Natural killer cell treated with Interleukin-12 subunit alpha and Interleukin-12 subunit beta and Interleukin-15 and Interleukin-18, amount 100 ng/mL, for 72 hours (primary cell): ENCODE measurements around the gene TAF4. TPM values are rescaled to one million over a fixed set of nuclear protein-coding genes. Genes with fewer than 3 reads are reported as not detected.
A peak's percentile ranks its signal among the peaks of the same experiment; 100 is the strongest.
"Not testable (repeated sequence)": the region's sequence is repeated elsewhere in the genome, so short reads cannot be mapped to it uniquely, and the experiment has no call there.

ENCODE experiments used
- ATAC-seq, 2 donors: fragments of 150-1000 bp; cut with Tn5 transposase in 1 of 2; sonication (Bioruptor Pico), chemical (Tn5 transposase) in 1 of 2; 2 replicates each; pipeline ENCODE4 v1.10.0; 2021
- DNase-seq: peaks from one replicate; pipeline ENCODE4 v3.0.0; 2022; ENCODE audit warnings: low spot score
- H3K27ac Mint-ChIP-seq, 2 donors: 1 replicate in 1 of 2; 2 replicates in 1 of 2; pipeline ENCODE4 v1.8.0; 2022; ENCODE audit warnings: mixed read lengths in 2 of 2, mild to moderate bottlenecking in 1 of 2, moderate library complexity in 1 of 2
- H3K27me3 Mint-ChIP-seq, 2 donors: 1 replicate in 1 of 2; 2 replicates in 1 of 2; pipeline ENCODE4 v1.8.0; 2022; ENCODE audit warnings: mixed read lengths in 2 of 2
- H3K36me3 Mint-ChIP-seq: one replicate; pipeline ENCODE4 v1.8.0; 2022; ENCODE audit warnings: mixed read lengths
- H3K4me1 Mint-ChIP-seq, 2 donors: 1 replicate in 1 of 2; 2 replicates in 1 of 2; pipeline ENCODE4 v1.8.0; 2022; ENCODE audit warnings: low read depth in 2 of 2, mixed read lengths in 2 of 2, mild to moderate bottlenecking in 1 of 2
- H3K4me3 Mint-ChIP-seq: one replicate; pipeline ENCODE4 v1.8.0; 2022; ENCODE audit warnings: mixed read lengths
- H3K9me3 Mint-ChIP-seq: 2 replicates; pipeline ENCODE4 v1.8.0; 2022; ENCODE audit warnings: mixed read lengths
- total RNA-seq, 2 donors: library from RNA; stranded (reverse); gene quantifications; one replicate each; pipeline ENCODE4 v1.2.3, GENCODE V29; 2022

The TAF4 gene
- total RNA-seq, 2 donors from 2014 or later: 22.2 to 53.6 TPM

DNA sequence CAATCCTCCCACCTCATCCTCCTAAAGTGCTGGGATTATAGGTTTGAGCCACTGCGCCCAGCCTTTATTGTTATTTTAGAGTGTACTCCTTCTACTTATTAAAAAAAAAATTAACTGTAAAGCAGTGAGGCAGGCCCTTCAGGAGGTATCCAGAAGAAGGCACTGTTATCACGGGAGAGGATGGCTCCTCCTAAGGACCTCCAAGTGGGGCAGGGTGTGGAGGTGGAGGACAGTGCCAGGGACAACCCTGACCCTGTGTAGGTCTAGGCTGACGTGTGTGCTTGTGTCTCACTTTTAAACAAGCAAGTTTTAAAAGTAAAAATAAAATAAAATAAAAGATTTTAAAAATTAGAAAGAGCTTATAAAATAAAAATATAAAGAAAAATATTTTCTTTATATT, 23.7 kb upstream of the TAF4 start:
- H3K4me3 Mint-ChIP-seq: no peak overlapping the region
- no peak overlapping the region for H3K27ac Mint-ChIP-seq

DNA sequence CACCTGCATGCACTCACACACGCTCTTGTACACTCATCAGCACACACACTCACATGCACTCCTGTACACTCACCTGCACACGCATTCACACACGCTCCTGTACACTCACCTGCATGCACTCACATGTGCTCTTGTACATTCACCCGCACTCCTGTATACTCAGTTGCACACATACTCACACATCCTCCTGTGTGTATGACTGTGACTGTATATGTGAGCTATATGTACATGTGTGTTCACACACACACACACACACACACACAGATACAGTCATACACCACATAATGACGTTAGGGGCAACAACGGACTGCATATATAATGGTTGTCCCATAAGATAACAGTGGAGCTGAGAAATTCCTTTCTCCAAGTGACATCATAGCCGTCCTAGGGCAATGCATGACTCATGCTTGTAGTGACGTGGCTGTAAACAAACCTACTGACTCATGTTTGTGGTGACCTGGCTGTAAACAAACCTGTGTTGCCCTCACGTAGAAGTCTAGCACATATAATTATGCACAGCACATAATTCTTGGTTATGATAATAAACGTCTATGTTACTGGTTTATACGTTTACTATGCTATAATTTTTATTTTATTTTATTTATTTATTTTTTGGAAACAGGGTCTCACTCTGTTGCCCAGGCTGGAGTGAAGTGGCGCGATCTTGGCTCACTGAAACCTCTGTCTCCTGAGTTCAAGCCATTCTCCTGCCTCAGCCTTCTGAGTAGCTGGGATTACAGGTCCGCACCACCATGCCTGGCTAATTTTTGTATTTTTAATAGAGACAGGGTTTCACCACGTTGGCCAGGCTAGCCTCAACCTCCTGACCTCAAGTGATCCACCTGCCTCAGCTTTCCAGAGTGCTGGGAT, 22.8 kb upstream of the TAF4 start:
- Mint-ChIP-seq H3K4me3 (no peak overlapping the region), H3K27me3 (peaks cover 10 to 11% of the 10 kb centered on the region in 2 donors), H3K9me3 (no peaks in the 10 kb centered on the region), H3K36me3 (no peaks in the 10 kb centered on the region), H3K27ac (no peak overlapping the region), H3K4me1 (no peaks in the 10 kb centered on the region)
- DNase-seq: no peak
- peak in 1 of 2 donors; percentile 36 for ATAC-seq

More for the DNA sequence above, 23.7 kb upstream of the TAF4 start:
- Mint-ChIP-seq H3K27me3 (peaks cover 10 to 11% of the 10 kb centered on the region in 2 donors), H3K4me1 (no peaks in the 10 kb centered on the region), H3K36me3 (no peaks in the 10 kb centered on the region), H3K9me3 (no peaks in the 10 kb centered on the region)
- ATAC-seq: no peak
- no peak for DNase-seq

DNA sequence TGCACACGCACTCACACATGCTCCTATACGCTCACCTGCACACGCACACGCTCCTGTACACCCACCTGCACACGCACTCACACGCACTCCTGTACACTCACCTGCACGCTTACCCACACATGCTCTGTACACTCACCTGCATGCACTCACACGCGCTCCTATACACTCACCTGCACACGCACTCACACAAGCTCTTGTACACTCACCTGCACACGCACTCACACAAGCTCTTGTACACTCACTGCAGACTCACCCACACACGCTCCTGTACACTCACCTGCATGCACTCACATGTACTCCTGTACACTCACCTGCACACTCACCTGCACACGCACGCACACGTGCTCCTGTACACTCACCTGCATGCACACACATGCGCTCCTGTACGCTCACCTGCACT, 22.0 kb upstream of the TAF4 start:
- Mint-ChIP-seq H3K4me1 (no peaks in the 10 kb centered on the region), H3K27me3 (peaks cover 10 to 11% of the 10 kb centered on the region in 2 donors), H3K4me3 (no peak overlapping the region), H3K27ac (no peak overlapping the region), H3K9me3 (no peaks in the 10 kb centered on the region), H3K36me3 (no peaks in the 10 kb centered on the region)
- peak; percentile 24 to 44 for ATAC-seq
- DNase-seq: no peak

DNA sequence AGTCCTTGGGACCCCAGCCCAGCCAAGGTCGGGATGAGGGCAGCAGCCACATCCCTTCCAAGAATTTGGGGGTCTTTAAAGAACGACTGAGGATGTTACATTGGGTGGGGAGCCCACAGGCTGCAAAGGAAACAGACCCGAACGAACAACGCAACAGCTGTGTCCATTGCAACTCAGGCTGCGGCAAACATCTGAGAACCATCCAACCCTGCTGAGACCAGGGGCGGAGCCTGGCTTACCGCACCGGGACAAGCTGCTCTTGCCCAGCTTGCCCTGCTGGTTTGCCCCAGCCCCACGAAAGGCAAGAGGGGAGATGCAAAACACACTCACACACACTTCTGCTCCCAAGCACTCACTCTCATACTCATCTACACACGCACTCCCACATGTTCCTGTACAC, 21.5 kb upstream of the TAF4 start:
- Mint-ChIP-seq H3K27ac (no peak overlapping the region), H3K9me3 (no peaks in the 10 kb centered on the region), H3K4me1 (no peaks in the 10 kb centered on the region), H3K27me3 (peaks cover 9 to 10% of the 10 kb centered on the region in 2 donors), H3K36me3 (no peaks in the 10 kb centered on the region), H3K4me3 (no peak overlapping the region)
- DNase-seq: no peak
- peak in 1 of 2 donors; percentile 13 for ATAC-seq

DNA sequence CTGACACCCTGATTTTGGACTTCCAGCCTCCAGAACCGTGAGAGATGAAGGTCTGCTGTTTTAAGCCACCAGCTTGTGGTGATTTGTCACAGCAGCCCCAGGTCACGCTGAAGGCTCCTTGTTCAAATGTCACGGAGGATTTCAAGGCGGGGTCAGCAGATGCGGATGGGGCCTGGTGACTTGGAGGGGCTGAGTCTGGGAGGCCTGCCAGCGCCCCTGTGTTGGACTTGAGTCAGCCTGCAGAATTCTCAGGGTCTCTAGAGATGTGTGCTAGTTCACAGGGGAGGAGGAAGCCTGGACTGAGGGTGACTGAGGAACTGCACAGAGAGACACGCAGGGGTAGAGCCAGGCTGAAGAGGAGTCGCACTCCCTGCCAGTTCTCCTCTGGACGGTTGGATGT, 19.5 kb upstream of the TAF4 start:
- Mint-ChIP-seq H3K27me3 (peaks cover 0 to 8% of the 10 kb centered on the region in 2 donors), H3K36me3 (no peaks in the 10 kb centered on the region), H3K9me3 (no peaks in the 10 kb centered on the region), H3K4me1 (no peaks in the 10 kb centered on the region), H3K27ac (no peak overlapping the region), H3K4me3 (no peak overlapping the region)
- DNase-seq (no peak), ATAC-seq (no peak)

DNA sequence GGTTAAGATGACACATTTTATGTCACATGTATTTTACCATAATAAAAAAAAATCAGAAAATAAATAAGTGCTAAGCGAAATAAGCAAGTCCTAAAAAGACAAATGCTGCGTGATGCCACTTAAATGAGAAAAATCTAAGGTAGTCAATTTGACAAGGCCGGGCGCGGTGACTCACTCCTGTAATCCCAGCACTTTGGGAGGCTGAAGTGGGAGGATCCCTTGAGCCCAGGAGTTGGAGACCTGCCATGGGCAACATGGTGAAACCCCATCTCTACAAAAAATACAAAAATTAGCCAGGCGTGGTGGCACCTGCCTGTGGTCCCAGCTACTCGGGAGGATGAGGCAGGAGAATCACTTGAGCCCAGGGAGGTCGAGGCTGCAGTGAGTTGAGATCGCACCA, 18.5 kb upstream of the TAF4 start:
- H3K9me3 Mint-ChIP-seq, H3K4me1 Mint-ChIP-seq, H3K36me3 Mint-ChIP-seq, DNase-seq, H3K27ac Mint-ChIP-seq, H3K4me3 Mint-ChIP-seq, ATAC-seq: not testable (repeated sequence)
- peaks cover 0 to 11% of the 10 kb centered on the region in 2 donors for H3K27me3 Mint-ChIP-seq

DNA sequence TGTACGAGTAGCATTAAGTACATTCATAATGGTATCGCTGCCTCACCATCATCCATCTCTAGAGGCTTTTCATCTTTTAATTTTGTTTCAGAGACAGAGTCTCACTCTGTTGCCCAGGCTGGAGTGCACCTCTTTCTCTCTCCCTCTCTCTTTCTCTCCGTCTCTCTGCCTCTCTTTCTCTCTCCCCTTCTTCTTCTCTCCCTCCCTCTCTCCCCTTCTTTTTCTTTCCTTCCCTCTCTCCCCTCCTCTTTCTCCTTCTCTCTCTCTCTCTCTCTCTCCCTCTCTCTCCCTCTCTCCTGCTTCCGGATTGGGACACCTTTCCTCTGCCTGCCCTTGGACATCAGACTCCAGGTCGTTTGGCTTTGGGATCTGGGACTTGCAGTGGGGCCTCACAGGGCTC, 17.6 kb upstream of the TAF4 start:
- ATAC-seq: no peak
- Mint-ChIP-seq H3K4me3 (no peak overlapping the region), H3K27ac (no peak overlapping the region), H3K4me1 (no peaks in the 10 kb centered on the region), H3K36me3 (no peaks in the 10 kb centered on the region), H3K9me3 (no peaks in the 10 kb centered on the region), H3K27me3 (peaks cover 0 to 13% of the 10 kb centered on the region in 2 donors)
- no peak for DNase-seq

DNA sequence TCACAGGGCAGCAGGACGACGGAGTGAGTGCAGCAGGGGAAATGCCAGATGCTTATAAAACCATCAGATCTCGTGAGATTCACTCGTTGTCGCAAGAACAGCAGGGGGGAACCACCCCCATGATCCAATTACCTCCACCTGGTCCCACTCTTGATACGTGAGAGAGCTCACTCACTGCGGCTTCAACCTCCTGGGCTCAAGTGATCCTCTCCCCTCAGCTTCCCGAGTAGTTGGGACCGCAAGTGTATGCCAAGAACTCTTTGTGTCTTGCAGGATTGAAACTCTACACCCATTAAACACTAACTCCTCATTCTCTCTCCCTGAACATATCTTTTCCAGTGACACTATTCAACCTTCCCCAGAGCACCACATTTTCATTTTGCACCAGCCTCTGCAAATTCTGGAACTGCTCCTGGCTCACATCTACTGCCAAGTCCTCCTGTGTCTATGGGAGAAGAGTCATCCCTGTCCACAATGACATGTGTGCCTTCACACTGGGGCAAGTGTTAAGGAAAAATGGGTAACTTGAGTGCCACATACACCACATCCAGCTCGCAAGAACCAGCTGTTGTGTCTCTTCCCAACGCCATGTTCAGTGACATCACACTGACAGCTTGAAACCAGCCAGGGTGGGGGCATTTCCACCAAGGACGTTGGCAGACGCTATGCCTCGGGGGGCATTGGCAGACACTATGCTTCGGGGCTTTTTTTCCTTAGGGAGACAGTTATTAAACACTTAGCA, 14.7 kb upstream of the TAF4 start:
- H3K4me1 Mint-ChIP-seq: no peaks in the 10 kb centered on the region
- no peak overlapping the region for H3K27ac Mint-ChIP-seq
- H3K36me3 Mint-ChIP-seq: peaks cover 4% of the 10 kb centered on the region
- no peaks in the 10 kb centered on the region for H3K9me3 Mint-ChIP-seq
- DNase-seq: no peak
- no peak overlapping the region for H3K4me3 Mint-ChIP-seq
- H3K27me3 Mint-ChIP-seq: peaks cover 0 to 13% of the 10 kb centered on the region in 2 donors
- no peak for ATAC-seq

DNA sequence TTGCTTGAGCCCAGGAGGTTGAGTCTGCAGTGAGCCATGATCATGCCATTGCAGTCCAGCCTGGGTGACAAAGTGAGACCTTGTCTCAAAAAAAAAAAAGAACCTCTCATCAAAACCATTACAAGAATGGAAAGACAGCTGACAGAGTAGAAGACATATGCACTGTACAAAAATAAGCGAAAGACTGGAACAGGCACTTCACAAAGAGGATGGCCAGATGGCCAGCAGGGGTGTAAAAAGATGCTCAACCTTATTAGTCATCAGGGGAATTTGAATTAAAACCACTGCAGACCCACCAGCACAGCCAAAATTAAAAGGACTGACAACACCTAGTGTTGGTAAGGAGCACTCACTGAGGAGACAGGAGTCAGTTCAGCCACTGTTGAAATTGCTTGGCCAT, 13.5 kb upstream of the TAF4 start:
- DNase-seq (no peak), ATAC-seq (no peak)
- Mint-ChIP-seq H3K27me3 (peaks cover 0 to 7% of the 10 kb centered on the region in 2 donors), H3K4me1 (no peaks in the 10 kb centered on the region), H3K9me3 (peaks cover 5% of the 10 kb centered on the region), H3K36me3 (peaks cover 12% of the 10 kb centered on the region), H3K27ac (no peak overlapping the region), H3K4me3 (no peak overlapping the region)

DNA sequence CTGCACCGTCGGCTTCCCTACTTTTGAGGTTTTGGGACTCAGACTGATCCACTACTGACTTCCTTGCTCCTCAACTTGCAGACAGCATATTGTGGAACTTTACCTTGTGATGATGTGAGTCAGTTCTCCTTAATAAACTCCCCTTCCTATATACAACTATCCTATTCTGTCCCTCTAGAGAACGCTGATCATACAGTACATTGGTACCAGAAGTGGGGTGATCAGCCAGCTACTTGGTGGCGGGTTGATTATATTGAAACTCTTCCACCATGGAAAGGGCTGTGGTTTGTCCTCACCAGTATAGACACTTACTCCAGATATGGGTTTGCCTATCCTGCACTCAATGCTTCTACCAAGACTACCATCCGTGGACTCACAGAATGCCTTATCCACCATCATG, 7.6 kb upstream of the TAF4 start:
- peaks cover 9 to 10% of the 10 kb centered on the region in 2 donors for H3K27me3 Mint-ChIP-seq
- no peaks in the 10 kb centered on the region for H3K4me1 Mint-ChIP-seq
- no peak for DNase-seq
- H3K4me3 Mint-ChIP-seq: no peak overlapping the region
- ATAC-seq: no peak
- peaks cover 19% of the 10 kb centered on the region for H3K36me3 Mint-ChIP-seq
- peaks cover 12% of the 10 kb centered on the region for H3K9me3 Mint-ChIP-seq
- no peak overlapping the region for H3K27ac Mint-ChIP-seq

DNA sequence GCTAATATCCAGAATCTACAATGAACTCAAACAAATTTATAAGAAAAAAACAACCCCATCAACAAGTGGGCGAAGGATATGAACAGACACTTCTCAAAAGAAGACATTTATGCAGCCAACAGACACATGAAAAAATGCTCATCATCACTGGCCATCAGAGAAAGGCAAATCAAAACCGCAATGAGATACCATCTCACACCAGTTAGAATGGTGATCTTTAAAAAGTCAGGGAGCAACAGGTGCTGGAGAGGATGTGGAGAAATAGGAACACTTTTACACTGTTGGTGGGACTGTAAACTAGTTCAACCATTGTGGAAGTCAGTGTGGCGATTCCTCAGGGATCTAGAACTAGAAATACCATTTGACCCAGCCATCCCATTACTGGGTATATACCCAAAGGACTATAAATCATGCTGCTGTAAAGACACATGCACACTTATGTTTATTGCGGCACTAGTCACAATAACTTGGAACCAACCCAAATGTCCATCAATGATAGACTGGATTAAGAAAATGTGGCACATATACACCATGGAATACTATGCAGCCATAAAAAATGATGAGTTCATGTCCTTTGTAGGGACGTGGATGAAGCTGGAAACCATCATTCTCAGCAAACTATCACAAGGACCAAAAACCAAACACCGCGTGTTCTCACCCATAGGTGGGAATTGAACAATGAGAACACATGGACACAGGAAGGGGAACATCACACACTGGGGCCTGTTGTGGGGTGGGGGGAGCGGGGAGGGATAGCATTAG, 6.2 kb upstream of the TAF4 start:
- Mint-ChIP-seq H3K9me3 (peaks cover 12% of the 10 kb centered on the region), H3K27me3 (peaks cover 9 to 10% of the 10 kb centered on the region in 2 donors), H3K36me3 (peaks cover 19% of the 10 kb centered on the region)
- H3K4me1 Mint-ChIP-seq, DNase-seq, H3K27ac Mint-ChIP-seq, ATAC-seq, H3K4me3 Mint-ChIP-seq: not testable (repeated sequence)

DNA sequence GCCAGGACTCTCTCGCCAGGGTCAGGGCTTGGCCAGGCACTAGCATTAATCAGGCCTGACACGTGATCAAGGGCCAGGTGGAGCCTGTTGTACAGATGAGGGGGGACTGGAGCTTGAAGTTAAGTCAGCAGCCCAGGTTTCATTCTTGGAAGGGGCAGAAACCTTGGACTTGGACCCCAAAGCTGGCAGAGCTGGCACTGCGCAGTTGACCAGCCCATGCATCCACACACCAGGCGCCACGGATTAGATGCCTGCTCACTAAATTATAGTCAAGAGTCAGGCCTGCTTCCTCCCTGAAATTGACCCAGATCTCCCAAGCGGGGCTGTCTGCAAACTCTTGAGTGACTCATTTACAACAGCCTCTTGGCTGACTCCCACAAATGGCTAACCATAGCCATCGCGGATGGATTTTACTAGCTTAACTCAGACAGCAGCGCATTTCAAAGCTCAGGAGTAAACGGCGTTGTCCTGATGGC, 4.1 kb upstream of the TAF4 start:
- Mint-ChIP-seq H3K9me3 (peaks cover 8% of the 10 kb centered on the region), H3K36me3 (peaks cover 10% of the 10 kb centered on the region), H3K27me3 (peaks cover 9 to 10% of the 10 kb centered on the region in 2 donors), H3K4me3 (no peak overlapping the region), H3K4me1 (peaks cover 10 to 13% of the 10 kb centered on the region in 2 donors), H3K27ac (no peak overlapping the region)
- ATAC-seq (no peak), DNase-seq (no peak)

DNA sequence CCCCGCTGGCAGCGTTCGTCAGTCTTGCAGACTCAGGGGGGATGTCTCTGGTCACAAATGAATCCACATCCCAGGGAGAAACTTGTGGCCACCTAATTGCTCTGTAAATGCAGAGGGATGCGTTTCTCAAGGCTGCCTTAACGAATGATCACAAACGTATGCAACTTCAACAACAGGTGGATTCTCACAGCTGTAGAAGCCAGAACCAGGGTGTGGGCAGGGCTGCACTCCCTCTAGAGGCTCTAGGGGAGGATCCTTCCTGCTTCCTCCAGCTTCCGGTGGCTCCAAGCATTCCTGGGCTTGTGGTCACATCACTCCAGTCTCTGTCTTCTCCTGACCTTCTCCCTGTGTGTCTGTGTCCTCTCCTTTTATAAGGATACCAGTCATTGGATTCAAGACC, 3.3 kb upstream of the TAF4 start:
- ATAC-seq (no peak), DNase-seq (no peak)
- H3K36me3 Mint-ChIP-seq: peaks cover 6% of the 10 kb centered on the region
- no peak overlapping the region for H3K4me3 Mint-ChIP-seq
- H3K27me3 Mint-ChIP-seq: peaks cover 9 to 10% of the 10 kb centered on the region in 2 donors
- peaks cover 5% of the 10 kb centered on the region for H3K9me3 Mint-ChIP-seq
- H3K27ac Mint-ChIP-seq: no peak overlapping the region
- peaks cover 10 to 13% of the 10 kb centered on the region in 2 donors for H3K4me1 Mint-ChIP-seq
